ENCODE measurements around the gene GRAP2. TPM values are rescaled to one million over a fixed set of nuclear protein-coding genes. Genes with fewer than 3 reads are reported as not detected.
"Not testable (repeated sequence)": the region's sequence is repeated elsewhere in the genome, so short reads cannot be mapped to it uniquely, and the experiment has no call there.

Gene GRAP2
- total RNA-seq, 1 experiment from 2014 or later, result not detected

- no peak for DNase-seq (ENCODE audit: low spot score)
Measured at GRCh38 chr22:39943953-39944872, 43.3 kb downstream of the GRAP2 start.

- DNase-seq (ENCODE audit: low spot score), result no peak
Measured at GRCh38 chr22:39946126-39946502, 45.2 kb downstream of the GRAP2 start.

- no peak for DNase-seq (ENCODE audit: low spot score)
Measured at GRCh38 chr22:39946503-39947219, 45.8 kb downstream of the GRAP2 start.

GRCh38 chr22:39947220-39948216, 46.6 kb downstream of the GRAP2 start:
- no peak for DNase-seq (ENCODE audit: low spot score)

GRCh38 chr22:39949964-39950737, 49.3 kb downstream of the GRAP2 start:
- DNase-seq (ENCODE audit: low spot score), result no peak

- not testable (repeated sequence) for DNase-seq (ENCODE audit: low spot score)
Measured at GRCh38 chr22:39951603-39952293, 50.9 kb downstream of the GRAP2 start.

GRCh38 chr22:39952347-39952746, 51.5 kb downstream of the GRAP2 start:
- DNase-seq (ENCODE audit: low spot score), result no peak

GRCh38 chr22:39953101-39953500, 52.2 kb downstream of the GRAP2 start:
- no peak for DNase-seq (ENCODE audit: low spot score)

- peak; percentile 23 for DNase-seq (ENCODE audit: low spot score)
Measured at GRCh38 chr22:39954584-39955055, 53.7 kb downstream of the GRAP2 start.

- DNase-seq (ENCODE audit: low spot score), result no peak
Measured at GRCh38 chr22:39955675-39956074, 54.8 kb downstream of the GRAP2 start.

GRCh38 chr22:39956932-39957664, 56.2 kb downstream of the GRAP2 start:
- DNase-seq (ENCODE audit: low spot score), result no peak

GRCh38 chr22:39958009-39958711, 57.3 kb downstream of the GRAP2 start:
- no peak for DNase-seq (ENCODE audit: low spot score)

GRCh38 chr22:39958949-39959639, 58.2 kb downstream of the GRAP2 start:
- DNase-seq (ENCODE audit: low spot score), result no peak

- DNase-seq (ENCODE audit: low spot score), result peak; percentile 49
Measured at GRCh38 chr22:39959640-39960447, 59.0 kb downstream of the GRAP2 start, which contains the start of gene TMA7B. Gene TMA7B (plus strand): TSS chr22:39960397. CDS start chr22:39964375, 3,978 bp downstream.

- peak; percentile 81 for DNase-seq (ENCODE audit: low spot score)
Measured at GRCh38 chr22:39960791-39961746, 60.2 kb downstream of the GRAP2 start.

- DNase-seq (ENCODE audit: low spot score), result no peak
Measured at GRCh38 chr22:39962071-39962470, 61.2 kb downstream of the GRAP2 start.

All from A172 (cell line).